T47D (cell line): ENCODE data around the gene CAPN2.

ENCODE experiments used
- DNase-seq, 2 experiments: peaks; one replicate each; pipeline versions ENCODE4 v3.0.0 to v3.0.0-alpha.2; 2011 to 2012; ENCODE audit warnings: low read depth in 1 of 2, low spot score in 1 of 2
- JUND ChIP-seq: IDR thresholded peaks from 2 replicates; pipeline ENCODE4 v1.6.1; 2012; ENCODE audit warnings: low read depth
- in situ Hi-C: cut with HindIII; loops from 2 replicates; pipeline ENCODE4 v1.10.0; 2016; ENCODE audit warnings: low sequenced_read_pairs, low pct_unique_long_range_greater_than_20kb

The CAPN2 gene

GRCh38 chr1:223706077-223706973, 6.0 kb upstream of the CAPN2 start:
- DNase-seq, result peak; percentile 35 to 83
- in situ Hi-C loops, result no loop called here
- peak; percentile 95 for TF ChIP-seq JUND

- peak; percentile 56 to 91 for DNase-seq
- in situ Hi-C loops, result no loop called here
- peak; percentile 95; the same call in 1 of the 2 replicates for TF ChIP-seq JUND
Observed at GRCh38 chr1:223707256-223708000, 4.9 kb upstream of the CAPN2 start.

- TF ChIP-seq JUND, result no peak
- DNase-seq, result peak in 1 of 2 experiments; percentile 80
- in situ Hi-C loops, result no loop called here
Observed at GRCh38 chr1:223708001-223708359, 4.4 kb upstream of the CAPN2 start.

GRCh38 chr1:223708651-223709268, 3.6 kb upstream of the CAPN2 start:
- TF ChIP-seq JUND, result no peak
- in situ Hi-C loops, result no loop called here
- no peak for DNase-seq

GRCh38 chr1:223709598-223709997, 2.7 kb upstream of the CAPN2 start:
- in situ Hi-C loops, result no loop called here
- DNase-seq, result no peak
- TF ChIP-seq JUND, result no peak

- no peak for DNase-seq
- TF ChIP-seq JUND, result no peak
- in situ Hi-C loops, result no loop called here
Observed at GRCh38 chr1:223710179-223711133, 1.9 kb upstream of the CAPN2 start.

- no peak for TF ChIP-seq JUND
- peak in 1 of 2 experiments; percentile 65 for DNase-seq
- in situ Hi-C loops, result no loop called here
Observed at GRCh38 chr1:223711173-223711572, 1.2 kb upstream of the CAPN2 start.

GRCh38 chr1:223711747-223712193, 569 bp upstream of the CAPN2 start:
- DNase-seq, result no peak
- no peak for TF ChIP-seq JUND
- in situ Hi-C loops, result no loop called here

GRCh38 chr1:223712850-223713474, 623 bp downstream of the CAPN2 start:
- DNase-seq, result no peak
- TF ChIP-seq JUND, result no peak
- in situ Hi-C loops, result no loop called here

- TF ChIP-seq JUND, result no peak
- DNase-seq, result no peak
- in situ Hi-C loops, result no loop called here
Observed at GRCh38 chr1:223713546-223714420, 1.4 kb downstream of the CAPN2 start.

GRCh38 chr1:223714421-223714724, 2.0 kb downstream of the CAPN2 start:
- DNase-seq, result no peak
- TF ChIP-seq JUND, result no peak
- in situ Hi-C loops, result no loop called here
